ENCODE data around the gene DDIAS.
"Not testable (repeated sequence)": the region's sequence is repeated elsewhere in the genome, so short reads cannot be mapped to it uniquely, and the experiment has no call there.

Gene DDIAS

DNA sequence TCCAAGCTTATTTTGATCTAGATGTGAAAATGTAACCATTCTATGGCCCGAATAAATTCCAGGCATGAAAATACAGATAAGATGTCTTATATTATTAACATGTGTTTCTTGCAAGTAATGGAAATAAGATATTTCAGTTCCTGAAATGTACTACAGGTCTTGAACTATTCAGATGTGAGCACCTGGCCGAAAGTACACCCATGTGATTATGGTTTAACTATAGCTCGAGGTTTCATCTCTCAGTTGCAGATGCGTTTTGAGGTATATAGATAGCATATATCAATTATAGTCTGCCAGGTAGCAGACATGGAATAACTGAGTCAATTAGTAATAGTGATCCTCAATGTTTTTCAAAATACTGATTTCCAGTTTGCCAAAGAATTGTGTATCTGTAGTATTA, 68.3 kb downstream of the DDIAS start:
- no peak for DNase-seq (ENCODE audit: low read depth in 2 of 2)

DNA sequence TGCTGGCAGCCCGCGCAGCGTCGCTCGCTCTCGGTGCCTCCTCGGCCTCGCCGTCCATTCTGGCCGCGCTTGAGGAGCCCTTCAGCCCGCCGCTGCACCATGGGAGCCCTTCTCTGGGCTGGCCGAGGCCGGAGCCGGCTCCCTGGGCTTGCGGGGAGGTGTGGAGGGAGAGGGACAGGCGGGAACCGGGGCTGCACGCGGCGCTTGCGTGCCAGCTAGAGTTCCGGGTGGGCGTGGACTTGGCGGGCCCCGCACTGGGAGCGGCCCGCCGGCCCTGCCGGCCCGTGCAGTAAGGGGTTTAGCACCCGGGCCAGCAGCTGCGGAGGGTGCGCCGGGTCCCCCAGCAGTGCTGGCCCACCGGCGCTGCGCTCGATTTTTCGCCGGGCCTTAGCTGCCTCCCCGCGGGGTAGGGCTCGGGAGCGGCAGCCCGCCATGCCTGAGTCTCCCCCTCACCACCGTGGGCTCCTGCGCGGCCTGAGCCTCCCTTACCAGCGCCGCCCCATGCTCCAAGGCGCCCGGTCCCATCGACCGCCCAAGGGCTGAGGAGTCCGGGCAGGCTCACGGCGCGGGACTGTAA, 69.1 kb downstream of the DDIAS start:
- DNase-seq (ENCODE audit: low read depth in 2 of 2): not testable (repeated sequence)

DNA sequence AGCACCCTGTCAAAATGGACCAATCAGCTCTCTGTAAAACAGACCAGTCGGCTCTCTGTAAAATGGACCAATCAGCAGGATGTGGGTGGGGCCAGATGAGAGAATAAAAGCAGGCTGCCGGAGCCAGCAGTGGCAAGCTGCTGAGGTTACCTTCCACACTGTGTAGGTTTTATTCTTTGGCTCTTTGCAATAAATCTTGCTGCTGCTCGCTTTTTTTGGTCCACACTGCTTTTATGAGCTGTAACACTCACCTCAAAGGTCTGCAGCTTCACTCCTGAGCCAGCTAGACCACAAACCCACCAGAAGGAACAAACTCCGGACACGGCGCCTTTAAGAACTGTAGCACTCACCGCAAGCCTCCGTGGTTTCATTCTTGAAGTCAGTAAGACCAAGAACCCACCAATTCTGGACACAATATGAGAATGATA, 70.0 kb downstream of the DDIAS start:
- not testable (repeated sequence) for DNase-seq (ENCODE audit: low read depth in 2 of 2)

DNA sequence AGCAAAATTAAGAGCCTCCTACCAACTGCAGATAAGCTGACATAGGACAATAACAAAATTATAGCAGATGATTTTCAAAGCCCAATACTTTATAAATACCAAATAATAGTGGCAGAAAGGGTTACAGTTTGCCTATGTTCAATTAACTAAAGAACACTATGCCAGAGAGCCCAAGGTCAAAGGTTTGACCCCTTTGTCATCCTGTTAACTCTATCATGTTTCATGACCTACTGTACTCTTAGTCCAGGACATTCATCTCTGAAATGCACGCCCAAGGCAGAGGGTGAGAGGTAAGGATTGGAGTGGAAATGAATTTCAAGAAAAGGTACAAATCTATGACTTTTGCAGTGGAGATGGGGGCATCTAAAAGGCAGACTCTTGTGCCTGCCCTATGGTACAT, 70.6 kb downstream of the DDIAS start:
- no peak for DNase-seq (ENCODE audit: low read depth in 2 of 2)

DNA sequence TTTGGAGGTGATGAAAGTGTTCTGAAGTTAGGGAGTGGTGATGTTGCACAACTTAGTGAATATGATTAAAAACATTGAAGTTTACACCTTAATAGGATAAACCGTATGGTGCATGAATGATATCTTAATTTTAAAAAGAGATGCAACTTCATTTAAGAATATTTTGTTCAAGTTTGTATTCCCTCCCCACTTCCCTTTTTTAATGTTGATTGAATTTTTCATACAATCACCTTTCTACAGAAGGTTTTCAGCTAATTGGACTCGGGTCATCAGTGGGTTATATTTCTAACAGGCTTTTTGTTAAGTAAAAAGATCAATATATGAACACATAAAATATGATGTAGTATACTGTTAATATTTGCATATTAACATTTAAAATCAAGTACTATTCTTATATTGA, 72.6 kb downstream of the DDIAS start:
- DNase-seq (ENCODE audit: low read depth in 2 of 2): no peak

DNA sequence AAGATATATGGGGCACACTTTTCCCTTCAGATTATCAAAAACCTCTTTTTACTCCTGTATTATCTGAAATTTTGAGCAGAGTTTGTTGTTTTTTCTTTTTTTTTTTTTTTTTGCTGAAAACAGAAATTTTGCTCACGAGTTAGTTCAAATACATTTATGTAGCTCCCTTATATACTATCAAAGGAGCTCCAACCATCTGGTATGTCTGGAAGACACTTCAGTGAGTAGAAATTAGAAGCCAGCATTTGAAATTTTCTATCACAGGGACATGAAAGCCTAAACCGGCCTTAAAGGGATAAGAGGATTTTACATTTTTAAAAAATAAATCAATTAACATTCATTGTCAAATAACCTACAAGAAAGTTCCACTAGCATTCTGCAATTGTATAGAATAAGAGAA, 73.3 kb downstream of the DDIAS start:
- DNase-seq (ENCODE audit: low read depth in 2 of 2): no peak

DNA sequence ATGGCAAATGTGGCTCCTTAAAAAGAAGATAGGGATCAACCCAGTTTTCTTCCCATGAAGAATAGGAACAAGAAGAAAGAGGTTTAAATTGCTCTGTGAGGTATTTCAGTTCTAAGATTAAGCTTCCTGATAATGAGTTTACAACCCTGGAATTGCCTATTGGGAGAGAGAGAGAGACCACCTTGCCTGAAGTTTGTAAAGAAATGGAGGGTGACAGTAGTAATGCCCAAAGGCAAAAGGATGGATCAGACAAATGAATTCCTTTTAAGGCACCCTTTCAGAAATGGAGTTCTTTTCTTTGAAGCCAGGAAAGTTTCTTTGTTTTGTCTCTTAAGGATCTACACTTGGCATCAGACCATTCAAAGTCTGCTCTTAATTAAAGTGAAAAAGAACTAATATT, 74.3 kb downstream of the DDIAS start:
- DNase-seq (ENCODE audit: low read depth in 2 of 2): no peak

DNA sequence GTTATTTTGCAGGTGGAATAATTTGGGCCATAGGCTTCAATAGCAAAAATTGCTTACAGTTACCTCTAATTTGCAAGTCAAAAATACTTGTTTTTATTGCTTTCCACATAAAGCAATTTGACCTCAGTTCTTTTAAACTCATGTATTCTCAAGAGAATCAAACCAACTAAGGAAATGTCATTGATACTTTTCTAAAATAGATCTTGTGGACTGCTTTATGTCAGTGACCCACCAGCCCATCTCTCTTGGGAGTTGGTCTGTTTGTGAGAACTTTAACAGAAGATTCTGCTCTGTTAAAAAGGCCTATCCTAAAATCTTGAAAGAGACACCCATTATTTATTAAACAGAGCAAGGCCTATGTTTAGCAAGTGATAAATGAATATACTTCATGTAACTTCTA, 75.2 kb downstream of the DDIAS start:
- no peak for DNase-seq (ENCODE audit: low read depth in 2 of 2)

DNA sequence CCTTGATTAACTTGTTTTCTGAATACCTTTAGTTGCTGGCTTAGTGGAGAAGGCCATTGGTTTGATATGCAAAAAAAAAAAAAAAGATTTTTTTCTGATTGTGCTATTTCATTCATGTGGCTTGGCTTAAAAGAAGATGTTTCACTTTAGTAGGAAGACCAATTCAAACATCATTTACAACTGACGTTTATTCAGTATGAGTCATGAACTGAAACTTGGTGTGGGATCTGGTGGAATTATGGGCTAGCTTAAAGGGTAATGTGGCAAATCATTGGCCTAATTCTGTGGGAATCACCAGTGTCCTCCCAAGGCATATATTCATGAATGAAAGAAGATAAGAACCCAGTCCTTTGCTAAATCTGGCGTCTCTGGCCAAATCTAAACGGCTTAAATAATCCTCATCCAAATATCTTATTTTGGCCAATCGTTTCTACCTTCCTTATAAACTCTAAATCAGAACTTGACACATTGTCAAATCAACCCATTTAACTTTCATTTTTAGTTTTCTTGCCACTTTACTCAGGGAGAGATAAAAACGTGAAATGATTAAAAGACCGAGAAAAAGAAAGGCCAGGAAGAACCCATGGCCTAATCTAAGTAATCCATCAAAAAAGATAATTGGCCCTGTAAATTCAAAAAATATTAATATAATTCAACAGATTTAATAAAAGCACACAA, 77.0 kb downstream of the DDIAS start:
- DNase-seq (ENCODE audit: low read depth in 2 of 2): no peak

DNA sequence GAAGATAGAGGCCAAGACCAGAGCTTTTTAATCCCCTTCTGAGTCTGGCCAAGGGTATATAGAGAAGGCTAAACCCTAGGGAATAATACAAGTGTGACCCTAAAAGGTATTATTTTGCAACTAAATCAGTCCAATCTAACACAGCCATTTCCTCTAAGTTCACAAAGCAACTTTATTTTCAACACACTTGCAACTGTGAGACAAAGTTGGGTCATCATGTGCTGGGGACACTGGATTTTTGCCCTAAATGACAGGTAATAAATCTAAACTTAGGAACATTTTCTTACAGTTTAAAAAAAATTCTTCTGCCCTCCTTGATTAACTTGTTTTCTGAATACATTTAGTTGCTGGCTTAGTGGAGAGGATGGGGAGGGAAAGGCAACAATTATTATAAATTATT, 78.3 kb downstream of the DDIAS start:
- DNase-seq (ENCODE audit: low read depth in 2 of 2): no peak

DNA sequence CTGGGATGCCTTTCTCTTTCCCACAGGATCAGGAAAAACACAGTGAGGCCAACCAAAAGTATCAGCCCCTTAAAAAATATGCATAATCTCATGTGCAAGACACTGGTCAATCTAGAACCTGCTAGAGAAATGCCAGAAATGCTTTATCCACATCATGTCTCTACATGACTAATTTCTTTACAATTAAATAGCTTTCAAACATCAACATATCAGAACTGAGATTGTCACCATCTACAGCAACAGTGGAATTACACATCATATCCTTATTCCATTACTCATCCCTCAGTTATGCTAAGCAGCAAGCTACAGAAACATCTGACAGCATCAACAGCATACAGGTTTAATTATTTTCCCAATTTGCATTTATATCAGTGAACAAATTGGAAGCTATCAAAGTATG, 78.8 kb downstream of the DDIAS start:
- no peak for DNase-seq (ENCODE audit: low read depth in 2 of 2)

DNA sequence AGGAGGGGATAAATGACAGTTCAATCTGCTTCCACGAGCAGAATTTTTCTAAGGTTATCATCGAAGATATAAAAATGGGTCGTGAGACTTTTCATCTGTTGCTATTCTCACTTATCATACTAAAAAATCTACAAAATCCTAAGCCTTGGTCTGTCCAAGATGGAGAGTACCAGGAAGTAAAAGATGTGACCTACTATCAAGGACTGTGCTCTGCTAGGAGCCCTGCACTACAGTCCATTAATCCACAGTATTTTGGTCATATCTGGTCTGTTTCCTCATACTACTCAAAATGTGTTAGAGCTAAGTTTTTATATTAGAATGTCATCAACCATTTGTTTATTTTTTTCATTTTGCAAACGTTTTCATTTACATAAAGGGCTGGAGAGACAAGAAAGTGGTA, 79.4 kb downstream of the DDIAS start:
- DNase-seq (ENCODE audit: low read depth in 2 of 2): no peak

DNA sequence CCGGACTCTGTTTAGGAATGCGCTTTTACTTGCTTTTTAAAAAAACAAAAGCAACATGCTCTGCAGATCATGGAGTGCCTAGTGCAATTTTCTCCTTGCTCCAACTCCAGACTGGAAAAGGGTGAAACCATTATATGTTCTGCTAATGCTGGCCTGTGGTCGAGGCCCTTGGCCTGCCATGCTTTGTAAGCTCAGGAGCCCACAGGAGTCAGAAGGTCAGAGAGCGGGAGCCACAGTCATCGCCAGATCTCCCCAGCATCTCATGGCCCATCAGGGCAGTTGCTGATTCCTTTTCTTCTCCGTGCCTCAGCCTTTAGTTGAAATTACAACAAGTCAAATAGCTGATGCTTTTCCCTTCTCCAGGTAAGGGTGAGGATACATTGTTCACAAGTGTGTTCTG, 80.3 kb downstream of the DDIAS start:
- DNase-seq (ENCODE audit: low read depth in 2 of 2): no peak
